Calu3 (cell line): ENCODE results near the gene BMAL1. TPM values are rescaled to one million over a fixed set of nuclear protein-coding genes. Genes with fewer than 3 reads are reported as not detected.

Experiments used
- BruUV-seq: library from RNA; stranded (reverse); fragments of 400-500 nt; replicated peaks from 2 replicates; lab custom pipeline; 2021; lab: Mats Ljungman, UMichigan
- CTCF ChIA-PET: fragments of 300-600 bp; sonication (Branson Sonifier 250); formaldehyde crosslinking; loops from one replicate; lab custom pipeline; 2022; ENCODE audit warnings: antibody characterized with exemption; lab: Charles Lee
- DNase-seq: peaks from one replicate; pipeline ENCODE4 v3.0.0; 2022
- H3K27ac Mint-ChIP-seq: one replicate; pipeline ENCODE4 v1.8.0; 2022; ENCODE audit warnings: mixed read lengths; ENCODE audit not compliant: unreplicated experiment
- H3K27me3 Mint-ChIP-seq: one replicate; pipeline ENCODE4 v1.8.0; 2022; ENCODE audit warnings: mixed read lengths; ENCODE audit not compliant: unreplicated experiment
- H3K36me3 Mint-ChIP-seq: one replicate; pipeline ENCODE4 v1.8.0; 2022; ENCODE audit warnings: mild to moderate bottlenecking, moderate library complexity, mixed read lengths; ENCODE audit not compliant: insufficient read depth, unreplicated experiment
- H3K4me1 Mint-ChIP-seq: one replicate; pipeline ENCODE4 v1.8.0; 2022; ENCODE audit warnings: mild to moderate bottlenecking, low read depth, mixed read lengths; ENCODE audit not compliant: unreplicated experiment
- H3K4me3 Mint-ChIP-seq: one replicate; pipeline ENCODE4 v1.8.0; 2022; ENCODE audit warnings: mild to moderate bottlenecking, low read depth, moderate library complexity, mixed read lengths; ENCODE audit not compliant: unreplicated experiment
- H3K9me3 Mint-ChIP-seq: one replicate; pipeline ENCODE4 v1.8.0; 2022; ENCODE audit warnings: low read depth, mixed read lengths; ENCODE audit not compliant: unreplicated experiment
- intact Hi-C: fragments of 100-400 bp; cut with micrococcal nuclease; formaldehyde crosslinking; loops from one replicate; pipeline ENCODE4 v1.10.0; 2022; ENCODE audit not compliant: unreplicated experiment
- total RNA-seq: library from RNA; stranded (reverse); gene quantifications from 2 replicates; pipeline ENCODE4 v1.2.3, GENCODE V29; 2022
- TF ChIP-seq, protein P1 (sequence below): fragments of 200-600 bp; IDR thresholded peaks from one replicate; pipeline ENCODE4 v1.8.0; 2022; ENCODE audit warnings: antibody characterized with exemption; ENCODE audit not compliant: unreplicated experiment

BMAL1 gene
- total RNA-seq, 1 experiment from 2014 or later, result 10.3 TPM

DNA sequence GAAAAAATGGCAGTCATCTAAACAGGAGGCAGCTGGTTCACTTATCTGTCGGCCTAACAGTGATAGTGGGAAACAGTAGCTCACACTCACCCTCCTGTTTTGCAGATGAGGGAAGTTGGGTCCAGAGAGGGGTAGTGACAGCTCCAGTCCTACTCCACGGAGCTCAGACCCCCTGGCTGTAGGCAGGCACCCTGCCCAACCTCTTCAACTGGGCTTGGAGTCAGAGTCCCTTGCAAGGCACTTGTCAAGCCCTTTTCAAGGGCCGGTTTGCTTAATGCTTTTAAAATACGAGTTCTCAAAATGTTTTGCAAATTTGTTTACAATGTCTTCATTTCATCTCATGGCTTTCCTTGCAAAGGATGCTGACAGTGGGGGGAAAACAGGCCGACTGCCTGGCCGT lies 75.1 kb downstream of the BMAL1 start:
- TF ChIP-seq, protein P1, sequence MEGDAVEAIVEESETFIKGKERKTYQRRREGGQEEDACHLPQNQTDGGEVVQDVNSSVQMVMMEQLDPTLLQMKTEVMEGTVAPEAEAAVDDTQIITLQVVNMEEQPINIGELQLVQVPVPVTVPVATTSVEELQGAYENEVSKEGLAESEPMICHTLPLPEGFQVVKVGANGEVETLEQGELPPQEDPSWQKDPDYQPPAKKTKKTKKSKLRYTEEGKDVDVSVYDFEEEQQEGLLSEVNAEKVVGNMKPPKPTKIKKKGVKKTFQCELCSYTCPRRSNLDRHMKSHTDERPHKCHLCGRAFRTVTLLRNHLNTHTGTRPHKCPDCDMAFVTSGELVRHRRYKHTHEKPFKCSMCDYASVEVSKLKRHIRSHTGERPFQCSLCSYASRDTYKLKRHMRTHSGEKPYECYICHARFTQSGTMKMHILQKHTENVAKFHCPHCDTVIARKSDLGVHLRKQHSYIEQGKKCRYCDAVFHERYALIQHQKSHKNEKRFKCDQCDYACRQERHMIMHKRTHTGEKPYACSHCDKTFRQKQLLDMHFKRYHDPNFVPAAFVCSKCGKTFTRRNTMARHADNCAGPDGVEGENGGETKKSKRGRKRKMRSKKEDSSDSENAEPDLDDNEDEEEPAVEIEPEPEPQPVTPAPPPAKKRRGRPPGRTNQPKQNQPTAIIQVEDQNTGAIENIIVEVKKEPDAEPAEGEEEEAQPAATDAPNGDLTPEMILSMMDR, result no peak
- Mint-ChIP-seq H3K4me1 (no peaks in the 10 kb centered on the region), H3K9me3 (no peaks in the 10 kb centered on the region), H3K27ac (no peak overlapping the region), H3K36me3 (no peaks in the 10 kb centered on the region), H3K4me3 (no peak overlapping the region), H3K27me3 (no peaks in the 10 kb centered on the region)
- no peak for DNase-seq
- intact Hi-C loops, result no loop called here
- CTCF ChIA-PET, result interaction anchor here (1.3 kb wide), 1 partner anchor 18 kb away, joined by 3 read pairs; no protein-coding TSS in a partner anchor
- BruUV-seq, result no TSS peak

DNA sequence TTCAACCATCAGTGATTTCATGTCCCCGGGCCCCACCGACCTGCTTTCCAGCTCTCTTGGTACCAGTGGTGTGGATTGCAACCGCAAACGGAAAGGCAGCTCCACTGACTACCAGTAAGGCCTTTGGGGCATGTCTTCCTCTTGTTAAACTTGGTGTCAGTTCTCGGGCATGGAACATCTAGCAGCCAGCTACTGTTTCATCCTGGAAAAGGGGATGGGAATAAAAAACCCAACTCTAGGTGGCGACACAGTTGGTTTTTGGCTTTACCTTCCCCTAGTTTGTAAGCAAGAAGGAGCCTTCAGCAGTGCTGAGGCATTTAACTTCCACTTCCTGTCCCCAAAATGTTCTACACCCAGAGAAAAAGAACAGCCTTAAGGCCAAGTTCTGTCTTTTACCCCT lies 76.7 kb downstream of the BMAL1 start:
- no TSS peak for BruUV-seq
- Mint-ChIP-seq H3K27me3 (no peaks in the 10 kb centered on the region), H3K4me3 (no peak overlapping the region), H3K36me3 (no peaks in the 10 kb centered on the region), H3K9me3 (no peaks in the 10 kb centered on the region), H3K27ac (no peak overlapping the region), H3K4me1 (no peaks in the 10 kb centered on the region)
- CTCF ChIA-PET, result interaction anchor here (0.6 kb wide), 1 partner anchor 552 kb away, joined by 4 read pairs; no protein-coding TSS in a partner anchor
- no peak for DNase-seq
- TF ChIP-seq, protein P1, result peak; percentile 35
- intact Hi-C loops, result no loop called here

DNA sequence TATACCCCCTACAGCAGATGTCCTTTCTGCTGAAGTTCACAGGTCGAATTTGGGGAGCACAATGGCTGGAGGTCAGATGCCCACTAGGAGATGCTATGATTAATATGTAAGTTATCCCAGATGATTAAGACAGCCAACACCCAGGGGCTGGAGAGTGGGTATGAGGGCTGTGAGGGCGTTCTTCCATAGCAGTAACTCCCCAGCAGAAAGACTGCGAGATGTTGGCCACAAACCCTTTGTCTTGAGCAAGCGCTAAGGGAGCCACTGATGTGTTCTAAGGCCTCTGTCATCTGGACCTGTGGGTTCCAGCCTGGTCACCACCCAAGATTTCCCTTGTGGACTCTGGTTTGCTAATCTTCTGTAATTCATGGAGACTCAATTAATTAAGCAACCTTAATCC lies 77.6 kb downstream of the BMAL1 start:
- intact Hi-C loops, result no loop called here
- CTCF ChIA-PET, result no interaction called here
- H3K9me3 Mint-ChIP-seq, result no peaks in the 10 kb centered on the region

DNA sequence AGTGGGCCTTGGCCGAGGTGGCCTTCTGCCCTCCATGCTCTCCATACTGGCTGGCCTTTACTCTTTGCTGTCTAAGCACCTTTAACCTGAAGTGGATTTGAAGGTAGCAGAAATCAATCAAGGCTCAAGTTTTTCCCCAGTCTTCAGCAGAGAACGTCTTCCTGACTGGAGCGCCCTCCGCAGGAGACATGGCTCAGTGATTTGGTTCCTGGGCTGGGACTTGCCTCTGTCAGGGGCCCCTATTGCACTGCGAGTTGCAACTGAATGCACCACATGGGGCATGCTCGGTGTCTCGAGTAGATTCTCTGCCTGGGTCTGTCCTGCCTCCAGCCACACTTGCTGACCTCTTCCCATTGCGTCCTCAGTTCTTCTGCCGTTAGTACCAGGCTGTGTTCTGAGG lies 79.6 kb downstream of the BMAL1 start:
- Mint-ChIP-seq H3K4me3 (no peak overlapping the region), H3K9me3 (no peaks in the 10 kb centered on the region), H3K4me1 (no peaks in the 10 kb centered on the region), H3K36me3 (no peaks in the 10 kb centered on the region), H3K27me3 (no peaks in the 10 kb centered on the region), H3K27ac (no peak overlapping the region)
- intact Hi-C loops, result no loop called here
- BruUV-seq, result no TSS peak
- CTCF ChIA-PET, result no interaction called here
- DNase-seq, result no peak
- TF ChIP-seq, protein P1, result no peak

More for the DNA sequence above, 77.6 kb downstream of the BMAL1 start:
- H3K27me3 Mint-ChIP-seq, result no peaks in the 10 kb centered on the region
- H3K36me3 Mint-ChIP-seq, result no peaks in the 10 kb centered on the region
- H3K4me3 Mint-ChIP-seq, result no peak overlapping the region
- H3K4me1 Mint-ChIP-seq, result no peaks in the 10 kb centered on the region
- no peak overlapping the region for H3K27ac Mint-ChIP-seq
- no TSS peak for BruUV-seq
- TF ChIP-seq, protein P1, result no peak
- DNase-seq, result no peak
